Measurements from ENCODE around the gene ZSCAN20.

The ZSCAN20 gene

GRCh38 chr1:33472269-33472980 is at the start of gene ZSCAN20:
Gene ZSCAN20 (plus strand): TSS chr1:33472645. CDS start chr1:33479289, 6,644 bp downstream.
- peak; percentile 100 for DNase-seq

GRCh38 chr1:33424205-33424604 is 48.2 kb upstream of the ZSCAN20 start:
- no peak for DNase-seq

- DNase-seq, result peak; percentile 51
Observed at GRCh38 chr1:33424610-33425009, 47.8 kb upstream of the ZSCAN20 start.

GRCh38 chr1:33425900-33426299 is 46.5 kb upstream of the ZSCAN20 start:
- DNase-seq, result no peak

- DNase-seq, result no peak
Observed at GRCh38 chr1:33426916-33427315, 45.5 kb upstream of the ZSCAN20 start.

DNA sequence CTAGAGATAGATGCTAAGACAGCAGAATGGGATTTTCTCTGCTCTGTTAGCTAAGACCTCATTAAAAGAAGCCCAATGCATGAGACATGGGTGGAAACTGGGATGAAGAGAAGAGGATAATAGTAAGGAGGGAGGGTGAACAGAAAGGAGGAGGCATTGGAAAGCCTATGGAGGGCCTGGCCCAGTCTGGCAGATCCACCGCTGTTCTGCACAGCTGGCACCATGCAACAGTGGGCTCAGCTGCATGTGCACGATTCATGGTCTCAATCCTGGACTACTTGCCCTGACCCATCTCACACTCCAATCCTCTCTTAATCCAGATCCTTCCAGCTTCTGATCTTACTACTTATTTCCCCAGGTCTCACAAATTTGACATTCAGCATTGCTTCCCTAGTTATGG is 43.8 kb upstream of the ZSCAN20 start:
- no peak for DNase-seq

- DNase-seq, result no peak
Observed at GRCh38 chr1:33429332-33429731, 43.1 kb upstream of the ZSCAN20 start.

- DNase-seq, result no peak
Observed at GRCh38 chr1:33429856-33430691, 42.4 kb upstream of the ZSCAN20 start.

DNA sequence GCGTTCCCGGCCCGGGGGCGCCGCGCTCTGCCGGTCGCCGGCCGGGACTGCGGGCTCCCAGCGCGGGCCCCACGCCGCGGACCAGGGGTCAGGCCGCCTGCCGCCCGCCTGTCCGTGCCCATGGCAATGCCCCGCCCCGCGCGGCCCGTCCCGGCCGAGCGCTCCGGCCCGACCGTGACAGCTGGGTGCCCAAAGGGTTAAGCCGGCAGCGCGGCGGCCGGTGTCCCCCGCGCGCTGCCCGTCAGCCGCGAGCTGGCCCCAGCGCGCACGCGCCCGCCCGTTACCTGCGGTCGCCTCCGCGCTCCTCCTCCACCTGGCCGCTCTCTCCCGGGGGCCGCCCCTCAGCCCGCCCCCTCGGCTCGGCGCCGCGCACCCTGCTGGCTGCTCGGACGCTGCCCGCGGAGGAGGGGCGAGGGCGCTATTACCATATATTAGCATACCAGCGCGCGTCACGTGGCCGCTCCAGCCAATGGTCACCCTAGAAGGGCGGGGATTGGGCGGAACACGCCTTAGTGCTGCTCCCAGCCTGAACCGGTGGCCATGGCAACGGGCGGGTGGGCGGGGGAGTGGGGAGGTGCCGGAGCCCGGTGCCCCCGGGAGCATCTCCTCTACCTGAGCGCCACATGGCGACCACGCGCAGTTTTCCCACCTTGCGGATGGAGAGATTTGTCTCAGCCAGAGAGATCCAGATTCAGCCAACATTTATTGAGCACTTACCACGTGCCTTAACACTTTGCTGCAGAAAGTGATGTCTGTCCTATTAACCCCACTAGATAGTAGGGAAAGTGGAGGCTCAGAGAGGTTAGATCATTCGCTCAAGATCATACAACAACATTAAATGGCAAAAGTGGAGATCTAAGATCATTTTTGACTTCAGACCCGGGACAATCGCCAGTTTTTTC is 41.5 kb upstream of the ZSCAN20 start, which contains the start of gene PHC2:
TSS of gene PHC2 (minus strand) at position 404 of the 902 bp plus-strand sequence. CDS start 55,556 bp downstream, outside the sequence.
- peak; percentile 96 for DNase-seq

DNA sequence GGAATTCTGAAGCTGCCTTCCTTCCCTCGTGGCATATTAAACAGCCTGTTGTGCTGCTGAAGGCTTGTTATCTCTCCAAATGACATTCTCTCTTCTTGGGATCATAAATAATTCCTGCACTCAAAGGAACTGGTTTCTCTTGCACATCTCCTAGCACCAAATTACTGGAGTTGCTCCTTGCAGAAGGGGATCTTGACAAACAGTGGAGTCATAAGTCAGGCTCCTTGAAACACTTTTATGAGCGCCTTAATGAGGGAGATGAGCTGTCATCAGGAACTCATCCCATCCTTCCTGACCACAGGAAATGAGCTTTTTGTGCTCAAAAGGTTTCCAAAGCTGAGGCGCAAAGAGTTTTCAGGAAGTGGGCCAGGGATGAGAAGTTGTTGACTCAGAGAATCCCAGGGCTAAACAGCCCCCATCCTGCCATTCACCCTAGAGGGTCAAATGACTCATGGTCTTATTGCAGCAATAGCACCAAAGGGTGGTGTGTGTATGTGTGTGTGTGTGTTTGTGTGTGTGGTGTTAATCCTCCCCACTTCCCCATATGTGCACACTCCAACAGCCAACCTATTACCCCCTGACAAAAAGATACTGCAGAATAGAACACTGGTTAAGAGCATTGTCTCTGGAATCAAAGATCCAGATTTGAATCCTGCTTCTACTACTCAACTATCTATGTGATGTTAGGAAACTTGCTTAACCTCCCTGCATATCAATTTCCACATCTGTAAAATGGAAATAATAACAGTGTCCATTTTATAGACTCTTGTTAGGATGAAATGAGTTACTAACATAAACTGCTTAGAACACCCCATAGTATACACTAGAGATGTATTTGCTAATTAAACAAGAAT is 38.7 kb upstream of the ZSCAN20 start:
- peak; percentile 100 for DNase-seq

- DNase-seq, result peak; percentile 18
Observed at GRCh38 chr1:33434363-33434750, 38.1 kb upstream of the ZSCAN20 start.

GRCh38 chr1:33435096-33435820 is 37.2 kb upstream of the ZSCAN20 start:
- peak; percentile 84 for DNase-seq

DNA sequence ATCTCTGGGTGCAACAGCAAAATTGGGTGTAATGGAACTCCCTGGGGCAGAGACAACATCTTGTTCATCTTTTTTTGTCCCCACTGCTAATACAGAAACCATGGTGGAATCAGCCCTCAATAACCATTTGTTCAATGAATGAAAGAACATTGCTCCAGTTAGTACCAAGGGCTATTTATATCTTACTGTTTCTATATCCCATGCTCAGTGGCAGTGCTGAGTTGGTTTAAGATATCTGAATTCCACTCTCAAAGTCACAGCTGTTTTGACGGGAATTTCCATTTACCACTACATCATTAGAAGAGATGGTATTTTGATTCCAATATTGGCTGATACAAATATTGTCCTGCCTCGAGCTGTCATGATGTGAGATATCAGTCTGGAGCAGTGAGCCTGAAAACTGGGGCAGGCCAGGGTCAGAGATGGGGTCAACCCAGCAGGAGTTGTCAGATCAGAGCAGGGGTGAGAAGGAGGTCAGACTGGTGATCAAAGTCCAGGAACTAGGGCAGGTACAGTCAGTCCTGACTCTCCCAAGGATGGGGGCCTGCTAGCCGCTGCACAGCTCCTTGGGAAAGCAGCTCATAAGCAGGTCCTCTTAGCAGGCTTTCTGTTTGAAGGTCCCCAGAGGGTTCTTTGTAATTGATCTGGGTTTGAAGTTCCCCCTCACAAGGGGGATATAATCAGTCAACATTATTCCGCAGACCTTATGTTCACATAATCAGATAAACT is 35.7 kb upstream of the ZSCAN20 start:
- DNase-seq, result no peak

DNA sequence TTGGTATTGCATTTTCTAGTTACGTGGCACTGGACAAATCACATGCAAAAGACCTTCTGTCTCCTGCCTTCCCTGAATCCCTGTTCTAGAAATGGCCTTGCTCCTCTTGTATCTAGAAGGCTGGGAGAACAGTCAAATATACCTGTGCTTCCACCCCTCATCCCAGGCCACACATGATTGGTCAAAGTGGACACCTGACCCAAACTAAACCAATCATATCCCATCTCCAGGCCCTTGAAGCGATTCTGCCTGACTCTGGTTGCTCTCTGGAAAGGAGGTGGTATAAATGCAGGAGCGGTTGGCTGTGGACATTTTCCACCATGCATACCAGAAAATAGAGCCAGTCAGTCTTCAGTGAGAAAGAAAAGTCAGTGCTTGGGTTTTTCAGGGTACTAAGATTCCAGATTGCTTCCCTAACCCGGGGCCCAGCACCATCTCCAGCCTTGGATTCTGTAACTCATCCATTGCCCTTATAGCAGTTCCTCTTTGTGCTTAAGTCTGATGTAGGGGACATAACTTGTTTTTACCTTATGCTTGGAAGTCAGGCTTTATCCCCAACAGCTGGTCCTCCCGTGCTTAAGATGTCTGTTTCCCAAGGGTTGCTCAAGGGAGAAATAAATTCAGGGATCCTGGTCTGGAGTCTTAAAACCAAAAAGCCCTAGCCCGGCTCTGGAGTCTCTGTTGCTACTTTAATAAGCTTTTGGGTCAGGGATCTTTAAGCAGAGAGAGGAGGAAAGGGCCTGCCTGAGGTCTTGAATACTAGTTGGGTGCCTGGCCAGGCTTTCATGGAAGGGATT is 33.9 kb upstream of the ZSCAN20 start:
- no peak for DNase-seq

DNA sequence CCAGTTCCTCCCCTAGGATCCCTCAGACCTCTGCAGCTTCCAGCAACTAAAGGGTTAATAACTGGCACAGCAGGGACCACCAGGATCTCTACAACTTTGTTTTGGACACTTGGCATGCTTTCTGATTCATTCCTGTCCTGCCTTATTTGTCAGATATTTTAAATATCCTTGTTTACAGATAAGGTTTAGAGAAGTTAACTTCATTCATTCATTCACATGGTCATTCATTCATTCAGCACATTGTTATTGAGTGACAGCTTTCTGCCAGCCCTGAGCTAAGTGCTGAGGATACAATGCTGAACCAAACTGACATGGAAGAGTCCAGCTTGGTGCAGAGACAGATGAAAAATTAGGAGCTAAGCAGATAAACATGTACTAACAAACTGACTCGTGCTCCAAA is 32.8 kb upstream of the ZSCAN20 start:
- no peak for DNase-seq

GRCh38 chr1:33441088-33441745 is 31.2 kb upstream of the ZSCAN20 start:
- DNase-seq, result no peak

GRCh38 chr1:33442141-33442540 is 30.3 kb upstream of the ZSCAN20 start:
- DNase-seq, result peak; percentile 61

- DNase-seq, result peak; percentile 67
Observed at GRCh38 chr1:33443080-33443704, 29.3 kb upstream of the ZSCAN20 start.
